H9 (cell line): ENCODE results near the gene PARD6G. TPM values are rescaled to one million over a fixed set of nuclear protein-coding genes. Genes with fewer than 3 reads are reported as not detected.

Experiments
- DNase-seq: peaks from one replicate; pipeline ENCODE4 v3.0.0-alpha.2; 2017
- H2AFZ ChIP-seq: one replicate; pipeline ENCODE4 v1.6.1; 2013; ENCODE audit warnings: mild to moderate bottlenecking, low read length, control low read depth, moderate library complexity
- H2AK5ac ChIP-seq: 2 replicates; pipeline ENCODE4 v1.6.1; 2013; ENCODE audit warnings: low read length, control low read depth, mixed read lengths; ENCODE audit not compliant: insufficient read length
- H2BK120ac ChIP-seq: one replicate; pipeline ENCODE4 v1.6.1; 2013; ENCODE audit warnings: low read depth, mild to moderate bottlenecking, low read length, control low read depth, inconsistent platforms; ENCODE audit not compliant: poor library complexity, severe bottlenecking
- H2BK12ac ChIP-seq: 2 replicates; pipeline ENCODE4 v1.6.1; 2013; ENCODE audit warnings: low read length, control low read depth, mixed read lengths, low read depth; ENCODE audit not compliant: insufficient read length
- H2BK15ac ChIP-seq: 2 replicates; pipeline ENCODE4 v1.6.1; 2013; ENCODE audit warnings: low read depth, low read length, control low read depth
- H2BK20ac ChIP-seq: one replicate; pipeline ENCODE4 v1.6.1; 2013; ENCODE audit warnings: low read depth, mild to moderate bottlenecking, low read length, control low read depth, inconsistent platforms; ENCODE audit not compliant: poor library complexity, severe bottlenecking
- H2BK5ac ChIP-seq: 2 replicates; pipeline ENCODE4 v1.6.1; 2013; ENCODE audit warnings: low read length, control low read depth, mixed read lengths; ENCODE audit not compliant: insufficient read length
- H3K14ac ChIP-seq: 2 replicates; pipeline ENCODE4 v1.6.1; 2013; ENCODE audit warnings: low read length, control low read depth; ENCODE audit not compliant: insufficient read depth
- H3K18ac ChIP-seq: 2 replicates; pipeline ENCODE4 v1.6.1; 2013; ENCODE audit warnings: low read depth, mild to moderate bottlenecking, mixed read lengths, low read length, control low read depth; ENCODE audit not compliant: insufficient read length
- H3K23ac ChIP-seq: 2 replicates; pipeline ENCODE4 v1.6.1; 2013; ENCODE audit warnings: low read length, control low read depth, mixed read lengths, low read depth; ENCODE audit not compliant: insufficient read length
- H3K23me2 ChIP-seq: 2 replicates; pipeline ENCODE4 v1.6.1; 2013; ENCODE audit warnings: low read depth, mild to moderate bottlenecking, mixed read lengths, low read length, control low read depth; ENCODE audit not compliant: insufficient read length, poor library complexity, severe bottlenecking
- H3K27ac ChIP-seq: 2 replicates; pipeline ENCODE4 v1.5.1; 2013; ENCODE audit warnings: low read length, control low read depth, mixed read lengths, low read depth; ENCODE audit not compliant: insufficient read length
- H3K27me3 ChIP-seq: 2 replicates; pipeline ENCODE4 v1.6.1; 2013; ENCODE audit warnings: low read length, control low read depth, inconsistent platforms; ENCODE audit not compliant: insufficient read depth
- H3K4ac ChIP-seq: 2 replicates; pipeline ENCODE4 v1.6.1; 2013; ENCODE audit warnings: low read depth, mild to moderate bottlenecking, control low read depth, inconsistent platforms, low read length, moderate library complexity
- H3K4me1 ChIP-seq: 2 replicates; pipeline ENCODE4 v1.6.1; 2013; ENCODE audit warnings: low read length, control low read depth, inconsistent platforms; ENCODE audit not compliant: insufficient read depth
- H3K4me2 ChIP-seq: 2 replicates; pipeline ENCODE4 v1.6.1; 2013; ENCODE audit warnings: low read length, control low read depth, mixed read lengths; ENCODE audit not compliant: insufficient read length, insufficient read depth
- H3K56ac ChIP-seq: 2 replicates; pipeline ENCODE4 v1.6.1; 2013; ENCODE audit warnings: low read depth, mild to moderate bottlenecking, mixed read lengths, low read length, control low read depth; ENCODE audit not compliant: insufficient read length
- H3K79me1 ChIP-seq: 2 replicates; pipeline ENCODE4 v1.6.1; 2013; ENCODE audit warnings: low read depth, mild to moderate bottlenecking, moderate library complexity, low read length, control low read depth, inconsistent platforms; ENCODE audit not compliant: insufficient read depth, poor library complexity, severe bottlenecking
- H3K79me2 ChIP-seq: 2 replicates; pipeline ENCODE4 v1.6.1; 2013; ENCODE audit warnings: low read length, control low read depth, inconsistent platforms; ENCODE audit not compliant: insufficient read depth
- H3K9ac ChIP-seq: 2 replicates; pipeline ENCODE4 v1.6.1; 2013; ENCODE audit warnings: low read length, control low read depth, mixed read lengths; ENCODE audit not compliant: insufficient read length; ENCODE audit errors: extremely low read depth
- H3K9me3 ChIP-seq: one replicate; pipeline ENCODE4 v1.6.1; 2013; ENCODE audit warnings: low read depth, low read length, inconsistent platforms; ENCODE audit not compliant: control insufficient read depth
- H3T11ph ChIP-seq: one replicate; pipeline ENCODE4 v1.6.1; 2013; ENCODE audit warnings: mild to moderate bottlenecking, low read length, control low read depth, inconsistent platforms
- H4K20me1 ChIP-seq: one replicate; pipeline ENCODE4 v1.6.1; 2013; ENCODE audit not compliant: control insufficient read depth, insufficient read length, insufficient read depth
- H4K5ac ChIP-seq: 2 replicates; pipeline ENCODE4 v1.6.1; 2013; ENCODE audit warnings: low read depth, mild to moderate bottlenecking, mixed read lengths, low read length, control low read depth; ENCODE audit not compliant: insufficient read length
- H4K8ac ChIP-seq: replicated peaks from 2 replicates; pipeline ENCODE4 v1.6.1; 2013; ENCODE audit warnings: low read length, control low read depth, mixed read lengths, low read depth; ENCODE audit not compliant: insufficient read length
- H4K91ac ChIP-seq: 2 replicates; pipeline ENCODE4 v1.6.1; 2013; ENCODE audit warnings: low read depth, mild to moderate bottlenecking, moderate library complexity, mixed read lengths, low read length, control low read depth; ENCODE audit not compliant: insufficient read length
- H3K27ac Mint-ChIP-seq, 3 experiments: 2 replicates in 2 of 3; 3 replicates in 1 of 3; pipeline ENCODE4 v1.8.0; 2020 to 2021; ENCODE audit warnings: mixed read lengths in 3 of 3, mild to moderate bottlenecking in 1 of 3, moderate library complexity in 1 of 3
- H3K27me3 Mint-ChIP-seq: 2 replicates; pipeline ENCODE4 v1.8.0; 2021; ENCODE audit warnings: low read depth, mild to moderate bottlenecking, moderate library complexity, mixed read lengths
- H3K36me3 Mint-ChIP-seq, 3 experiments: 2 replicates in 2 of 3; 3 replicates in 1 of 3; pipeline ENCODE4 v1.8.0; 2020 to 2021; ENCODE audit warnings: low read depth in 3 of 3, mixed read lengths in 3 of 3; ENCODE audit not compliant: insufficient read depth in 1 of 3
- H3K4me1 Mint-ChIP-seq, 2 experiments: 2 replicates each; pipeline ENCODE4 v1.8.0; 2020; ENCODE audit warnings: mixed read lengths in 2 of 2
- H3K4me3 Mint-ChIP-seq, 2 experiments: 2 replicates in 1 of 2; 3 replicates in 1 of 2; pipeline ENCODE4 v1.8.0; 2020 to 2021; ENCODE audit warnings: mild to moderate bottlenecking in 2 of 2, mixed read lengths in 2 of 2, moderate library complexity in 1 of 2
- H3K9me3 Mint-ChIP-seq, 2 experiments: 2 replicates in 1 of 2; 3 replicates in 1 of 2; pipeline ENCODE4 v1.8.0; 2020; ENCODE audit warnings: mild to moderate bottlenecking in 2 of 2, mixed read lengths in 2 of 2, moderate library complexity in 1 of 2
- WGBS: extraction: QIAGEN DNeasy Blood & Tissue Kit; methylation state at CpG from one replicate; pipeline ENCODE4 v1.1.7; 2013; ENCODE audit warnings: missing lambda C conversion rate, low lambda C conversion rate, mixed read lengths; ENCODE audit not compliant: insufficient read length; ENCODE audit errors: extremely low coverage; 5-methylcytosine and 5-hydroxymethylcytosine counted together
- total RNA-seq: library from RNA; stranded (reverse); gene quantifications from 2 replicates; pipeline ENCODE4 v1.2.1, GENCODE V29; 2021
- TF ChIP-seq, protein P1 (sequence below): fragments of 200-600 bp; sonication (generic); conservative IDR thresholded peaks from 3 replicates; pipeline ENCODE4 v1.8.0; 2021; ENCODE audit warnings: antibody characterized with exemption, mild to moderate bottlenecking

PARD6G gene
- total RNA-seq, 1 experiment from 2014 or later = 11.2 TPM

DNA sequence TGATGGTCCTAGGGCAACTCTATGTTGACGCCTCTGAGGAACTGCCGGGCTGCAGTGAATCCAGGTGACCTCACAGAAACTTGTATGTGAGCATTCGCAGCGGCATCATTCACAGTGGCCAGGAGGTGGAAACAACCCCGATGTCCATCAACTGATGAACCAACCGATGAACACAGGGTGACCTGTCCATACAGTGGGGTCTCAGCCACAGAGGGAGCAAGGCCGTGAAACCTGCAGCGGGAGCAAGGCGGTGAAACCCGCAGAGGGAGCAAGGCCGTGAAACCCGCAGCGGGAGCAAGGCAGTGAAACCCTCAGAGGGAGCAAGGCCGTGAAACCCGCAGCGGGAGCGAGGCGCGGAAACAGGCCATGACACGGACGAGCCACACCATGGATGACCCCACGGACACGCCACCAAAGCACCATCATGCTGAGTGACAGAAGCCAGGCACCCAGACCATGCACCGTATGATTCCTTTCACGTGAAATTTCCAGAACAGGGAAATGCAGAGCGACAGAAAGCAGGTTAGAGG lies 63.0 kb downstream of the PARD6G start:
- DNase-seq = no peak
- Histone ChIP-seq H2AFZ (no peak overlapping the region), H3K27me3 (no peaks in the 10 kb centered on the region), H2AK5ac (no peak overlapping the region), H3K4me1 (no peaks in the 10 kb centered on the region), H4K20me1 (no peaks in the 10 kb centered on the region), H4K5ac (no peak overlapping the region), H3K4me2 (no peak overlapping the region), H3K9ac (no peak overlapping the region), H3K14ac (no peak overlapping the region), H2BK15ac (no peak overlapping the region), H4K91ac (no peak overlapping the region), H2BK20ac (no peak overlapping the region), H3K27ac (no peak overlapping the region), H3K79me2 (no peaks in the 10 kb centered on the region; the same call in 1 of the 2 replicates), H3K79me1 (no peaks in the 10 kb centered on the region), H2BK12ac (no peak overlapping the region), H3K9me3 (no peaks in the 10 kb centered on the region), H2BK120ac (no peak overlapping the region), H2BK5ac (no peak overlapping the region), H3K23me2 (no peaks in the 10 kb centered on the region), H3K4ac (no peak overlapping the region), H3K56ac (no peak overlapping the region), H4K8ac (no peak overlapping the region), H3K18ac (no peak overlapping the region), H3T11ph (no peak overlapping the region), H3K23ac (no peak overlapping the region)
- Mint-ChIP-seq H3K4me3 (no peak overlapping the region), H3K27ac (peak overlapping the region in 1 of 3 experiments; percentile 90; a peak in 2 of 7 replicates), H3K4me1 (peaks cover 3 to 4% of the 10 kb centered on the region in 2 experiments; a peak in 3 of 4 replicates), H3K9me3 (peaks cover 4 to 5% of the 10 kb centered on the region in 2 experiments; a peak in 2 of 5 replicates), H3K36me3 (no peaks in the 10 kb centered on the region; a peak in 1 of 7 replicates), H3K27me3 (no peaks in the 10 kb centered on the region; the same call in 1 of the 2 replicates)
- TF ChIP-seq, protein P1, sequence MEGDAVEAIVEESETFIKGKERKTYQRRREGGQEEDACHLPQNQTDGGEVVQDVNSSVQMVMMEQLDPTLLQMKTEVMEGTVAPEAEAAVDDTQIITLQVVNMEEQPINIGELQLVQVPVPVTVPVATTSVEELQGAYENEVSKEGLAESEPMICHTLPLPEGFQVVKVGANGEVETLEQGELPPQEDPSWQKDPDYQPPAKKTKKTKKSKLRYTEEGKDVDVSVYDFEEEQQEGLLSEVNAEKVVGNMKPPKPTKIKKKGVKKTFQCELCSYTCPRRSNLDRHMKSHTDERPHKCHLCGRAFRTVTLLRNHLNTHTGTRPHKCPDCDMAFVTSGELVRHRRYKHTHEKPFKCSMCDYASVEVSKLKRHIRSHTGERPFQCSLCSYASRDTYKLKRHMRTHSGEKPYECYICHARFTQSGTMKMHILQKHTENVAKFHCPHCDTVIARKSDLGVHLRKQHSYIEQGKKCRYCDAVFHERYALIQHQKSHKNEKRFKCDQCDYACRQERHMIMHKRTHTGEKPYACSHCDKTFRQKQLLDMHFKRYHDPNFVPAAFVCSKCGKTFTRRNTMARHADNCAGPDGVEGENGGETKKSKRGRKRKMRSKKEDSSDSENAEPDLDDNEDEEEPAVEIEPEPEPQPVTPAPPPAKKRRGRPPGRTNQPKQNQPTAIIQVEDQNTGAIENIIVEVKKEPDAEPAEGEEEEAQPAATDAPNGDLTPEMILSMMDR = no peak
- WGBS = no CpG with 5 or more reads among the region's 26 CpGs
